Osteocyte (in vitro differentiated cells): Measurements from ENCODE around the gene HDAC9. TPM values are rescaled to one million over a fixed set of nuclear protein-coding genes. Genes with fewer than 3 reads are reported as not detected.

ENCODE experiments used
- DNase-seq: peaks from one replicate; pipeline ENCODE4 v3.0.0; 2021; ENCODE audit warnings: mixed read lengths; ENCODE audit not compliant: unreplicated experiment; ENCODE audit errors: extremely low spot score
- H3K27ac Mint-ChIP-seq: one replicate; pipeline ENCODE4 v1.8.0; 2021; ENCODE audit warnings: mild to moderate bottlenecking, mixed read lengths; ENCODE audit not compliant: unreplicated experiment
- H3K27me3 Mint-ChIP-seq: one replicate; pipeline ENCODE4 v1.8.0; 2021; ENCODE audit warnings: mixed read lengths; ENCODE audit not compliant: unreplicated experiment
- H3K36me3 Mint-ChIP-seq: one replicate; pipeline ENCODE4 v1.8.0; 2021; ENCODE audit warnings: mixed read lengths; ENCODE audit not compliant: unreplicated experiment
- H3K4me1 Mint-ChIP-seq: one replicate; pipeline ENCODE4 v1.8.0; 2021; ENCODE audit warnings: mixed read lengths; ENCODE audit not compliant: unreplicated experiment
- H3K4me3 Mint-ChIP-seq: one replicate; pipeline ENCODE4 v1.8.0; 2021; ENCODE audit warnings: mild to moderate bottlenecking, moderate library complexity, mixed read lengths; ENCODE audit not compliant: unreplicated experiment
- H3K9me3 Mint-ChIP-seq: one replicate; pipeline ENCODE4 v1.8.0; 2021; ENCODE audit warnings: mixed read lengths; ENCODE audit not compliant: unreplicated experiment
- total RNA-seq: library from RNA; stranded (reverse); gene quantifications from 2 replicates; pipeline ENCODE4 v1.2.1, GENCODE V29; 2021
- TF ChIP-seq, protein P1 (sequence below): fragments of 200-600 bp; sonication (generic); IDR thresholded peaks from 2 replicates; pipeline ENCODE4 v1.5.0; 2021; ENCODE audit warnings: antibody characterized with exemption, mild to moderate bottlenecking, moderate library complexity

The HDAC9 gene
- total RNA-seq, 1 donor from 2014 or later, result 0.81 TPM

DNA sequence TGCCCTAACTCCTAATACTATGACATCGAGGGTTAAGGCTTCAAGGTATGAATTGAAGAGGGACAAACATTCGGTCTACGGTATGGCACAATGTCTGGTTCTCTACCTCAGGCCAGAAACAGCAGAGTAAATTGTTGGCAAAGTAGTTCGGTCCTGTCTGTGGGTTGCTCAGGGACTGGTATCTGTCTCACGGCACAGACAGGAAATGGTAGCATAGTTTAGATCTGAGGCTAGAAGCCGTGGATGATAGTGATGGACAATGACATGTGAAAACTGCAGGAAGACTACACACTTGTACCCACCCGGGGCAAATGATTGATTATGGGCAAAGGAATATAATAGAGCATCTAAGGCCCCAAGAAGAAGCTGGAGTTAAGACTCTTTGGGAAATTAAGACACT, 515.7 kb downstream of the HDAC9 start:
- Mint-ChIP-seq H3K27me3 (no peaks in the 10 kb centered on the region), H3K4me3 (no peak overlapping the region), H3K9me3 (peaks cover 9% of the 10 kb centered on the region), H3K27ac (peak overlapping the region; percentile 66), H3K36me3 (peaks cover 13% of the 10 kb centered on the region), H3K4me1 (peaks cover 54% of the 10 kb centered on the region)
- no peak for DNase-seq
- TF ChIP-seq, protein P1, sequence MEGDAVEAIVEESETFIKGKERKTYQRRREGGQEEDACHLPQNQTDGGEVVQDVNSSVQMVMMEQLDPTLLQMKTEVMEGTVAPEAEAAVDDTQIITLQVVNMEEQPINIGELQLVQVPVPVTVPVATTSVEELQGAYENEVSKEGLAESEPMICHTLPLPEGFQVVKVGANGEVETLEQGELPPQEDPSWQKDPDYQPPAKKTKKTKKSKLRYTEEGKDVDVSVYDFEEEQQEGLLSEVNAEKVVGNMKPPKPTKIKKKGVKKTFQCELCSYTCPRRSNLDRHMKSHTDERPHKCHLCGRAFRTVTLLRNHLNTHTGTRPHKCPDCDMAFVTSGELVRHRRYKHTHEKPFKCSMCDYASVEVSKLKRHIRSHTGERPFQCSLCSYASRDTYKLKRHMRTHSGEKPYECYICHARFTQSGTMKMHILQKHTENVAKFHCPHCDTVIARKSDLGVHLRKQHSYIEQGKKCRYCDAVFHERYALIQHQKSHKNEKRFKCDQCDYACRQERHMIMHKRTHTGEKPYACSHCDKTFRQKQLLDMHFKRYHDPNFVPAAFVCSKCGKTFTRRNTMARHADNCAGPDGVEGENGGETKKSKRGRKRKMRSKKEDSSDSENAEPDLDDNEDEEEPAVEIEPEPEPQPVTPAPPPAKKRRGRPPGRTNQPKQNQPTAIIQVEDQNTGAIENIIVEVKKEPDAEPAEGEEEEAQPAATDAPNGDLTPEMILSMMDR, result no peak

DNA sequence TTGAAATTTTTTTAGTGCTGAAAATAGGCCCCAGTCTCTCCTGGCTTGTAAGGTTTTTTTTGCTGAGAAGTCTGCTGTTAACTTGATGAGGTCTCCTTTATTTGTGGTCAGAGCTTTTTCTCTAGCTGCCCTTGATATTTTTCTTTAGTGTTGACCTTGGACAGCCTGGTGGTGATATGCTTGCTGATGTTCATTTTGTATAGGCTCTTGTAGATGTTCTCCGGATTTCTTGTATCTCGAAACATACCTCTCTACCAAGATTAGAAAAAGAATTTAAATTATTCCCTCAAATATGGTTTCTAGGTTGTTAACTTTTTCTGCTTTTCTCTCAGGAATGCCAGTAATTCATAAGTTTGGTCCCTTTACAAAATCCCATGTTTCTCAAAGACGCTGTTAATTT, 519.5 kb downstream of the HDAC9 start:
- no peak for DNase-seq
- H3K4me1 Mint-ChIP-seq, result peaks cover 41% of the 10 kb centered on the region

DNA sequence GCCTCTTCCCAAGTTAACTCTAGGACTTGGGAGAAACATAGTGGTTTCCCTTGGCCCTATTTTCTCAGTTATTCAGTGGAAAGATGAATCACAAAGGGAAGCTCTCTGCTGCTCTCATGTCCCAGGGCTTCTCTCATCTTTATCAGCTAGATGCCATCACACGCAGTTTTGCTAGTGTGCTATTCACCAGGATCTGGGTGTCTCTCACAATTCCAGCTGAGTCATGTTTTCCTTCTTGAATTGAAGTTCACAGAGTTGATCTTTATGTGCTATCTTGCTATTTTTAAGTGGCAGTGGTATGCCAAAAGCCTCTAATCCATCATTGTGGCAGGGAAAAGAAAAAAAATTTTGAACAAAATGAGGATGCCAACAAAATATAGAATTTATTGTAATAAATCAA, 520.6 kb downstream of the HDAC9 start:
- DNase-seq, result no peak
- peaks cover 32% of the 10 kb centered on the region for H3K9me3 Mint-ChIP-seq
- H3K4me1 Mint-ChIP-seq, result peaks cover 35% of the 10 kb centered on the region
- H3K27ac Mint-ChIP-seq, result no peak overlapping the region
- H3K4me3 Mint-ChIP-seq, result no peak overlapping the region
- H3K27me3 Mint-ChIP-seq, result no peaks in the 10 kb centered on the region
- TF ChIP-seq, protein P1, result no peak
- peaks cover 31% of the 10 kb centered on the region for H3K36me3 Mint-ChIP-seq

More for the DNA sequence above, 519.5 kb downstream of the HDAC9 start:
- no peaks in the 10 kb centered on the region for H3K27me3 Mint-ChIP-seq
- TF ChIP-seq, protein P1, result no peak
- peaks cover 32% of the 10 kb centered on the region for H3K9me3 Mint-ChIP-seq
- no peak overlapping the region for H3K4me3 Mint-ChIP-seq
- peak overlapping the region; percentile 18 for H3K27ac Mint-ChIP-seq
- H3K36me3 Mint-ChIP-seq, result peaks cover 31% of the 10 kb centered on the region

DNA sequence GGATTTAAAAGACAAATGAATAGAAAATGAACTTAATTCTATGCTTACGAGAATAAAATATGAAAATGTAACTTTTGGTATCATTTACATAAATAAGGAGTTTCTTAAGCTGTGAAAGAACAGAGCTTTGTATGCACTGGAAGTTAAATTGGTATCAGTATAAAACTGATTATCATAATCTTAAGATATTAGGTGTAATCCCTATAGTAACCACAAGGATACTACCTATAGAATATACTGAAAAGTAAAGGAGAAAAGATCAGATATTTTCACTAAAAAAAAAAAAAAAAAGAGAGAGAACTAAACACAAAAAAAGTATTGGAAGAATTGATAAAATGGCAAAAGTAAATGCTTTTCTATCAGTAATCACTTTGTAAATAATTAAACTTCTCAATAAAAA, 521.8 kb downstream of the HDAC9 start:
- Mint-ChIP-seq H3K36me3 (peaks cover 31% of the 10 kb centered on the region), H3K4me3 (no peak overlapping the region), H3K27ac (no peak overlapping the region), H3K27me3 (no peaks in the 10 kb centered on the region), H3K4me1 (peaks cover 25% of the 10 kb centered on the region), H3K9me3 (peaks cover 32% of the 10 kb centered on the region)
- no peak for DNase-seq
- TF ChIP-seq, protein P1, result peak; percentile 16

DNA sequence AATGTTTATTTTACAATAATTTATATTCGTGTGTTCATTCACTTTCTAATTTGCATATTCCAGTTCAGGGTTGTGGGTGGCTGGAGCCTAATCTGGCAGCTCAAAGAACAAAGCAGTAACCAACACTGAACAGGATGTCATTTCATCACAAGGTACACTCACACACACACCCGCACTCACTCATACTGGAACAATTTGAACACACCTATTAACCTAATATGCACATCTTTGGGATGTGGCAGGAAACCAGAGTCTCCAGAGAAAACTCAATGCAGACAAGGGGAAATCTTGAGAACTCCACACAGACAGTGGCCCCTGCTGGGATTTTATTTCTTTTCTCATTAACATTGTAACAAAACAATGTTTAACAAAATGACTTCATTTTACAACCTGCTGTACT, 524.5 kb downstream of the HDAC9 start:
- peaks cover 33% of the 10 kb centered on the region for H3K36me3 Mint-ChIP-seq
- peaks cover 22% of the 10 kb centered on the region for H3K4me1 Mint-ChIP-seq
- TF ChIP-seq, protein P1, result no peak
- H3K4me3 Mint-ChIP-seq, result no peak overlapping the region
- no peak for DNase-seq
- H3K27me3 Mint-ChIP-seq, result no peaks in the 10 kb centered on the region
- H3K27ac Mint-ChIP-seq, result no peak overlapping the region
- peaks cover 32% of the 10 kb centered on the region for H3K9me3 Mint-ChIP-seq
